Measurements from ENCODE around the gene KIAA0232.

DNA sequence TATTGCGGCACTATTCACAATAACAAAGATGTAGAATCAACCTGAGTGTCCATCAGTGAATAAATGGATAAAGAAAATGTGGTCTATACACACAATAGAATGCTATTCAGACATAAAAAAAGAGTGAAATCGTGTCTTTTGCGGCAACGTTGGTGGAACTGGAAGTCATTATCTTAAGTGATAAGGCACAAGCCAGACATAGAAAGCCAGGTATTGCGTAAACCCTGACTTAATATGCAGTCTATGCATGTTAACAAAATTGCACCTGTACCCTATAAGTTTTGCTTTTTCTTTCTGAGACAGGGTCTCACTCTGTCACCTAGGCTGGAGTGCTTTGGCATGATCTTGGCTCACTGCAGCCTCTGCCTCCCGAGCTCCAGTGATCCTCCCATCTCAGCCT is 28.6 kb downstream of the KIAA0232 start:
- TF ChIP-seq, protein P1, sequence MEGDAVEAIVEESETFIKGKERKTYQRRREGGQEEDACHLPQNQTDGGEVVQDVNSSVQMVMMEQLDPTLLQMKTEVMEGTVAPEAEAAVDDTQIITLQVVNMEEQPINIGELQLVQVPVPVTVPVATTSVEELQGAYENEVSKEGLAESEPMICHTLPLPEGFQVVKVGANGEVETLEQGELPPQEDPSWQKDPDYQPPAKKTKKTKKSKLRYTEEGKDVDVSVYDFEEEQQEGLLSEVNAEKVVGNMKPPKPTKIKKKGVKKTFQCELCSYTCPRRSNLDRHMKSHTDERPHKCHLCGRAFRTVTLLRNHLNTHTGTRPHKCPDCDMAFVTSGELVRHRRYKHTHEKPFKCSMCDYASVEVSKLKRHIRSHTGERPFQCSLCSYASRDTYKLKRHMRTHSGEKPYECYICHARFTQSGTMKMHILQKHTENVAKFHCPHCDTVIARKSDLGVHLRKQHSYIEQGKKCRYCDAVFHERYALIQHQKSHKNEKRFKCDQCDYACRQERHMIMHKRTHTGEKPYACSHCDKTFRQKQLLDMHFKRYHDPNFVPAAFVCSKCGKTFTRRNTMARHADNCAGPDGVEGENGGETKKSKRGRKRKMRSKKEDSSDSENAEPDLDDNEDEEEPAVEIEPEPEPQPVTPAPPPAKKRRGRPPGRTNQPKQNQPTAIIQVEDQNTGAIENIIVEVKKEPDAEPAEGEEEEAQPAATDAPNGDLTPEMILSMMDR (IDR thresholded peaks at IDR 0.05; ENCODE audit: low read depth, low read length, poor library complexity, severe bottlenecking), result no peak
- no peak for TF ChIP-seq EZH2phosphoT487 (IDR thresholded peaks at IDR 0.05; ENCODE audit: borderline replicate concordance, low read length)
